HCT116 (cell line): Measurements from ENCODE around the gene ACER3.

Source experiments
- ATF3 ChIP-seq: IDR thresholded peaks from 2 replicates; pipeline ENCODE4 v1.6.1; 2012
- CTCF ChIP-seq, 3 experiments: fragments of 200-600 bp in 1 of 3; sonication (generic) in 1 of 3; IDR thresholded peaks in 2 of 3; conservative IDR thresholded peaks in 1 of 3; 2 replicates each; pipeline ENCODE4 v1.5.1; 2012 to 2017; ENCODE audit warnings: low read depth in 2 of 3, low read length in 2 of 3, antibody characterized with exemption in 1 of 3, borderline replicate concordance in 1 of 3, control low read depth in 1 of 3, mild to moderate bottlenecking in 1 of 3, mixed read lengths in 1 of 3, mixed run types in 1 of 3, moderate library complexity in 1 of 3; ENCODE audit not compliant: insufficient read depth in 1 of 3
- EZH2 ChIP-seq: fragments of 200-600 bp; sonication (generic); IDR thresholded peaks from 2 replicates; pipeline ENCODE4 v1.6.1; 2017; ENCODE audit warnings: antibody characterized with exemption, mixed run types
- EZH2phosphoT487 ChIP-seq: fragments of 200-600 bp; IDR thresholded peaks from 2 replicates; pipeline ENCODE4 v1.6.1; 2018; ENCODE audit warnings: antibody characterized with exemption, borderline replicate concordance
- FOSL1 ChIP-seq: IDR thresholded peaks from 2 replicates; pipeline ENCODE4 v1.6.1; 2012; ENCODE audit warnings: low read depth
- JUND ChIP-seq: IDR thresholded peaks from 2 replicates; pipeline ENCODE4 v1.6.1; 2012
- POLR2A ChIP-seq: IDR thresholded peaks from 2 replicates; pipeline ENCODE4 v1.7.0; 2011; ENCODE audit warnings: borderline replicate concordance; ENCODE audit not compliant: insufficient read depth, insufficient read length; ENCODE audit errors: extremely low read depth
- POLR2AphosphoS5 ChIP-seq: IDR thresholded peaks from 2 replicates; pipeline ENCODE4 v1.6.1; 2011; ENCODE audit warnings: mild to moderate bottlenecking, low read depth, low read length, moderate library complexity
- RAD21 ChIP-seq: IDR thresholded peaks from 2 replicates; pipeline ENCODE4 v1.6.1; 2012; ENCODE audit warnings: low read depth, mild to moderate bottlenecking
- REST ChIP-seq: IDR thresholded peaks from 2 replicates; pipeline ENCODE4 v1.6.1; 2012; ENCODE audit warnings: low read depth
- SP1 ChIP-seq: IDR thresholded peaks from 2 replicates; pipeline ENCODE4 v1.6.1; 2012; ENCODE audit warnings: low read depth
- YY1 ChIP-seq: IDR thresholded peaks from 2 replicates; pipeline ENCODE4 v1.6.1; 2011; ENCODE audit warnings: low read length, low read depth, moderate library complexity, mild to moderate bottlenecking; ENCODE audit not compliant: insufficient replicate concordance; ENCODE audit errors: extremely low read depth

- no peak for TF ChIP-seq EZH2phosphoT487
- no peak for TF ChIP-seq EZH2
- TF ChIP-seq CTCF (IDR thresholded peaks at IDR 0.05 in 2 of 3, conservative IDR thresholded peaks at IDR 0.05 in 1 of 3; ENCODE audit: borderline replicate concordance in 1 of 3, insufficient read depth in 1 of 3, low read depth in 2 of 3, low read length in 2 of 3) = no peak
- no peak for TF ChIP-seq POLR2A
- TF ChIP-seq SP1 = no peak
- no peak for TF ChIP-seq YY1
- no peak for TF ChIP-seq POLR2AphosphoS5
- no peak for TF ChIP-seq FOSL1
- no peak for TF ChIP-seq JUND
- no peak for TF ChIP-seq REST
- no peak for TF ChIP-seq RAD21
- TF ChIP-seq ATF3 = no peak
Measured at GRCh38 chr11:77071671-77072605, 211.2 kb downstream of the ACER3 start.
